Lower leg skin (tissue), 4 donors: ENCODE data around the gene SCAPER. TPM values are rescaled to one million over a fixed set of nuclear protein-coding genes. Genes with fewer than 3 reads are reported as not detected.
"Not testable (repeated sequence)": the region's sequence is repeated elsewhere in the genome, so short reads cannot be mapped to it uniquely, and the experiment has no call there.

ENCODE experiments used
- DNase-seq, 2 donors: peaks; one replicate each; pipeline ENCODE4 v3.0.0-alpha.2; 2019; ENCODE audit warnings: low spot score in 2 of 2
- H3K4me3 ChIP-seq: fragments of 200-600 bp; sonication (generic); 2 replicates; pipeline ENCODE4 v1.5.1; 2017; ENCODE audit warnings: mild to moderate bottlenecking, low read depth; ENCODE audit not compliant: poor library complexity, severe bottlenecking
- CTCF ChIP-seq, 3 donors: fragments of 450-650 bp; IDR thresholded peaks; one replicate each; pipeline ENCODE4 v1.5.1; 2016; ENCODE audit warnings: antibody characterized with exemption in 3 of 3, mild to moderate bottlenecking in 3 of 3, moderate library complexity in 2 of 3
- POLR2A ChIP-seq, 2 donors: fragments of 450-650 bp; IDR thresholded peaks; one replicate each; pipeline ENCODE4 v1.6.1; 2016 to 2017; ENCODE audit warnings: antibody characterized with exemption in 2 of 2, mild to moderate bottlenecking in 1 of 2, moderate library complexity in 1 of 2
- WGBS, 2 donors: methylation state at CpG; one replicate each; pipeline ENCODE4 v1.1.5; 2018; 5-methylcytosine and 5-hydroxymethylcytosine counted together
- intact Hi-C: fragments of 100-400 bp; cut with DNase I; formaldehyde crosslinking; loops from one replicate; pipeline ENCODE4 v1.15.0; 2023; ENCODE audit warnings: low total_unique reads
- total RNA-seq, 4 donors: library from RNA; depleted of rRNA; stranded (reverse); fragments of >200 nt; gene quantifications; one replicate each; pipeline ENCODE4 v1.1.0, GENCODE V29; 2016

The SCAPER gene
- total RNA-seq, 4 donors from 2014 or later, result 23.8 to 63.2 (median 32.9) TPM

GRCh38 chr15:76320012-76320411 lies 585.1 kb downstream of the SCAPER start:
- intact Hi-C loops, result no loop called here
- no peak for DNase-seq
- 89 to 91% methylated on average over 6 of the region's 6 CpGs for WGBS, 2 donors
- TF ChIP-seq CTCF (IDR thresholded peaks at IDR 0.05) (no peak), POLR2A (IDR thresholded peaks at IDR 0.05) (no peak)
- H3K4me3 ChIP-seq, result no peak overlapping the region

- DNase-seq, result no peak
- intact Hi-C loops, result no loop called here
- no peak overlapping the region for H3K4me3 ChIP-seq
- 24 to 39% methylated on average over 5 of the region's 5 CpGs for WGBS, 2 donors
- TF ChIP-seq CTCF (IDR thresholded peaks at IDR 0.05), result no peak
- TF ChIP-seq POLR2A (IDR thresholded peaks at IDR 0.05), result no peak
Measured at GRCh38 chr15:76313731-76314130, 591.4 kb downstream of the SCAPER start.

- WGBS, 2 donors, result 56 to 79% methylated on average over 4 of the region's 4 CpGs
- intact Hi-C loops, DNase-seq, H3K4me3 ChIP-seq: not testable (repeated sequence)
Measured at GRCh38 chr15:76313175-76313567, 592.0 kb downstream of the SCAPER start.

- TF ChIP-seq POLR2A (IDR thresholded peaks at IDR 0.05) (no peak), CTCF (IDR thresholded peaks at IDR 0.05) (no peak)
- intact Hi-C loops, result no loop called here
- 57 to 60% methylated on average over 7 of the region's 7 CpGs for WGBS, 2 donors
- no peak for DNase-seq
- no peak overlapping the region for H3K4me3 ChIP-seq
Measured at GRCh38 chr15:76312540-76313174, 592.5 kb downstream of the SCAPER start.

GRCh38 chr15:76311100-76311953 lies 593.8 kb downstream of the SCAPER start, which contains the start of gene ETFA:
TSS of gene ETFA (minus strand) at chr15:76311469. CDS start at chr15:76311388, 81 bp downstream.
- peak; percentile 94 to 99 for DNase-seq
- TF ChIP-seq CTCF (IDR thresholded peaks at IDR 0.05), result peak in 1 of 3 donors; percentile 5
- no peak for TF ChIP-seq POLR2A (IDR thresholded peaks at IDR 0.05)
- H3K4me3 ChIP-seq, result peak within 1 kb of the TSS; percentile 85
- 1 to 3% methylated on average over 17 to 46 of the region's 60 CpGs for WGBS, 2 donors
- intact Hi-C loops, result no loop called here

GRCh38 chr15:76310475-76311099 lies 594.6 kb downstream of the SCAPER start:
- 0% methylated on average over 16 of the region's 16 CpGs for WGBS, 2 donors
- intact Hi-C loops, result no loop called here
- DNase-seq, result no peak
- no peak for TF ChIP-seq CTCF (IDR thresholded peaks at IDR 0.05)
- no peak for TF ChIP-seq POLR2A (IDR thresholded peaks at IDR 0.05)
- peak overlapping the region; percentile 85 for H3K4me3 ChIP-seq
